CD4-positive, CD25-positive, alpha-beta regulatory T cell (primary cell): ENCODE results near the gene PYGO2. TPM values are rescaled to one million over a fixed set of nuclear protein-coding genes. Genes with fewer than 3 reads are reported as not detected.
"Not testable (repeated sequence)": the region's sequence is repeated elsewhere in the genome, so short reads cannot be mapped to it uniquely, and the experiment has no call there.

Experiments
- ATAC-seq, 2 donors: fragments of 150-1000 bp; cut with Tn5 transposase; one replicate each; pipeline ENCODE4 v1.10.0; 2021; ENCODE audit warnings: low read depth in 2 of 2, moderate number of reproducible peaks in 2 of 2, moderate library complexity in 1 of 2
- DNase-seq, 3 donors: peaks; one replicate each; pipeline versions ENCODE4 v3.0.0 to v3.0.0-alpha.2; 2012 to 2022; ENCODE audit warnings: mixed read lengths in 1 of 3
- H3K27ac ChIP-seq: one replicate; pipeline ENCODE4 v1.7.0; 2013; ENCODE audit warnings: mild to moderate bottlenecking, low read length; ENCODE audit not compliant: insufficient read depth, poor library complexity, severe bottlenecking
- H3K27me3 ChIP-seq: one replicate; pipeline ENCODE4 v1.7.0; 2013; ENCODE audit warnings: low read length; ENCODE audit not compliant: control insufficient read depth, insufficient read depth
- H3K36me3 ChIP-seq: one replicate; pipeline ENCODE4 v1.7.0; 2013; ENCODE audit warnings: mild to moderate bottlenecking, low read length, moderate library complexity; ENCODE audit not compliant: control insufficient read depth, insufficient read depth
- H3K4me1 ChIP-seq: 2 replicates; pipeline ENCODE4 v1.7.0; 2013; ENCODE audit warnings: mild to moderate bottlenecking, low read length; ENCODE audit not compliant: insufficient read depth, control insufficient read depth, poor library complexity, severe bottlenecking
- H3K4me3 ChIP-seq: one replicate; pipeline ENCODE4 v1.7.0; 2013; ENCODE audit warnings: low read depth, mild to moderate bottlenecking, low read length, moderate library complexity
- H3K9me3 ChIP-seq, 2 experiments: 1 replicate in 1 of 2; 2 replicates in 1 of 2; pipeline ENCODE4 v1.7.0; 2013; ENCODE audit warnings: low read length in 2 of 2, mild to moderate bottlenecking in 1 of 2, moderate library complexity in 1 of 2; ENCODE audit not compliant: control insufficient read depth in 2 of 2
- H3K27ac Mint-ChIP-seq, 3 donors: one replicate each; pipeline ENCODE4 v1.8.0; 2020 to 2022; ENCODE audit warnings: mild to moderate bottlenecking in 3 of 3, mixed read lengths in 3 of 3, moderate library complexity in 2 of 3
- H3K27me3 Mint-ChIP-seq: one replicate; pipeline ENCODE4 v1.8.0; 2022; ENCODE audit warnings: mild to moderate bottlenecking, mixed read lengths
- H3K36me3 Mint-ChIP-seq: one replicate; pipeline ENCODE4 v1.8.0; 2020; ENCODE audit warnings: mixed read lengths
- H3K4me1 Mint-ChIP-seq, 4 donors: one replicate each; pipeline ENCODE4 v1.8.0; 2020 to 2022; ENCODE audit warnings: mixed read lengths in 4 of 4, mild to moderate bottlenecking in 1 of 4
- H3K4me3 Mint-ChIP-seq, 4 donors: one replicate each; pipeline ENCODE4 v1.8.0; 2020 to 2022; ENCODE audit warnings: mild to moderate bottlenecking in 4 of 4, mixed read lengths in 4 of 4, moderate library complexity in 3 of 4
- H3K9me3 Mint-ChIP-seq, 7 donors: one replicate each; pipeline ENCODE4 v1.8.0; 2020 to 2022; ENCODE audit warnings: mixed read lengths in 7 of 7, mild to moderate bottlenecking in 3 of 7, moderate library complexity in 2 of 7
- polyA plus RNA-seq, 4 donors: library from polyadenylated mRNA; unstranded; fragments of 300-500 nt; fragmentation: Illumina TruSeq; gene quantifications; one replicate each; pipeline ENCODE4 v1.2.3, GENCODE V29; 2021
- total RNA-seq: library from RNA; stranded (reverse); gene quantifications from one replicate; pipeline ENCODE4 v1.2.3, GENCODE V29; 2022

The PYGO2 gene
- total and polyA plus RNA-seq, 5 donors from 2014 or later, result 30.2 to 47.3 (median 46.6) TPM

- Mint-ChIP-seq H3K27ac (no peak overlapping the region), H3K36me3 (peaks cover 12% of the 10 kb centered on the region), H3K9me3 (peaks cover 0 to 1% (median 0%) of the 10 kb centered on the region in 7 donors), H3K4me1 (no peaks in the 10 kb centered on the region), H3K4me3 (no peak overlapping the region), H3K27me3 (no peaks in the 10 kb centered on the region)
- ATAC-seq, result no peak
- H3K4me1 ChIP-seq, result no peaks in the 10 kb centered on the region
- H3K27me3 ChIP-seq, result no peaks in the 10 kb centered on the region
- H3K36me3 ChIP-seq, result no peaks in the 10 kb centered on the region
- DNase-seq, result no peak
- H3K4me3 ChIP-seq, result no peak overlapping the region
- H3K27ac ChIP-seq, result no peak overlapping the region
- no peaks in the 10 kb centered on the region for H3K9me3 ChIP-seq
Observed at GRCh38 chr1:154911691-154912550, 49.7 kb downstream of the PYGO2 start.

GRCh38 chr1:154910851-154911250 is 50.7 kb downstream of the PYGO2 start:
- Histone ChIP-seq H3K36me3 (no peaks in the 10 kb centered on the region), H3K27ac (no peak overlapping the region), H3K9me3 (no peaks in the 10 kb centered on the region), H3K4me1 (no peaks in the 10 kb centered on the region), H3K27me3 (no peaks in the 10 kb centered on the region), H3K4me3 (no peak overlapping the region)
- no peak for ATAC-seq
- Mint-ChIP-seq H3K4me3 (no peak overlapping the region), H3K27me3 (no peaks in the 10 kb centered on the region), H3K27ac (no peak overlapping the region), H3K36me3 (peaks cover 6% of the 10 kb centered on the region), H3K9me3 (peaks cover 0 to 1% (median 0%) of the 10 kb centered on the region in 7 donors), H3K4me1 (no peaks in the 10 kb centered on the region)
- DNase-seq, result no peak

GRCh38 chr1:154908937-154909336 is 52.6 kb downstream of the PYGO2 start:
- no peaks in the 10 kb centered on the region for H3K4me1 ChIP-seq
- Mint-ChIP-seq H3K27ac (no peak overlapping the region), H3K9me3 (no peaks in the 10 kb centered on the region), H3K4me3 (no peak overlapping the region), H3K27me3 (no peaks in the 10 kb centered on the region), H3K4me1 (no peaks in the 10 kb centered on the region), H3K36me3 (peaks cover 6% of the 10 kb centered on the region)
- no peaks in the 10 kb centered on the region for H3K36me3 ChIP-seq
- H3K9me3 ChIP-seq, result no peaks in the 10 kb centered on the region
- H3K27me3 ChIP-seq, result no peaks in the 10 kb centered on the region
- no peak overlapping the region for H3K4me3 ChIP-seq
- ATAC-seq (no peak), DNase-seq (no peak)
- H3K27ac ChIP-seq, result no peak overlapping the region

- H3K27ac Mint-ChIP-seq, H3K27me3 Mint-ChIP-seq, H3K4me3 Mint-ChIP-seq: not testable (repeated sequence)
Observed at GRCh38 chr1:154908129-154908528, 53.5 kb downstream of the PYGO2 start.

More at GRCh38 chr1:154908129-154908528, 53.5 kb downstream of the PYGO2 start:
- H3K4me3 ChIP-seq, DNase-seq, H3K9me3 ChIP-seq, H3K4me1 ChIP-seq, H3K9me3 Mint-ChIP-seq, H3K27me3 ChIP-seq, H3K4me1 Mint-ChIP-seq, ATAC-seq, H3K36me3 Mint-ChIP-seq, H3K27ac ChIP-seq, H3K36me3 ChIP-seq: not testable (repeated sequence)

Other genes with a start within 250 kb of the PYGO2 start
- gene KCNN3, start 91.5 kb downstream of the PYGO2 start, total RNA-seq, result 0.30 TPM
- gene KCNN3, start 91.5 kb downstream of the PYGO2 start, polyA plus RNA-seq, result not detected
- 19.1 TPM for gene PMVK, start 25.1 kb downstream of the PYGO2 start, total RNA-seq
- gene PMVK, start 25.1 kb downstream of the PYGO2 start, polyA plus RNA-seq, result 10 to 100 TPM; 49.3 to 76.9 (median 65.5) TPM
- 774 TPM for gene PBXIP1, start 5.7 kb downstream of the PYGO2 start, total RNA-seq
- gene PBXIP1, start 5.7 kb downstream of the PYGO2 start, polyA plus RNA-seq, result 100 to 1,000 TPM; 349 to 464 (median 399) TPM
- 71.3 TPM for gene SHC1, start 9.0 kb upstream of the PYGO2 start, total RNA-seq
- 10 to 100 TPM; 27.0 to 40.3 (median 30.3) TPM for gene SHC1, start 9.0 kb upstream of the PYGO2 start, polyA plus RNA-seq
- 8.5 TPM for gene CKS1B, start 12.9 kb upstream of the PYGO2 start, total RNA-seq
- 10 to 100 TPM; 51.3 to 60.0 (median 56.4) TPM for gene CKS1B, start 12.9 kb upstream of the PYGO2 start, polyA plus RNA-seq
- 39.1 TPM for gene FLAD1, start 21.6 kb upstream of the PYGO2 start, total RNA-seq
- gene FLAD1, start 21.6 kb upstream of the PYGO2 start, polyA plus RNA-seq, result 10 to 100 TPM; 41.0 to 60.3 (median 44.0) TPM
- gene LENEP, start 31.8 kb upstream of the PYGO2 start, total RNA-seq, result not detected
- not detected for gene LENEP, start 31.8 kb upstream of the PYGO2 start, polyA plus RNA-seq
- gene ZBTB7B, start 41.0 kb upstream of the PYGO2 start, total RNA-seq, result 68.0 TPM
- gene ZBTB7B, start 41.0 kb upstream of the PYGO2 start, polyA plus RNA-seq, result 1 to 10 TPM; 3.7 to 6.5 (median 5.3) TPM
- 1.4 TPM for gene DCST2, start 72.0 kb upstream of the PYGO2 start, total RNA-seq
- not detected for gene DCST2, start 72.0 kb upstream of the PYGO2 start, polyA plus RNA-seq
- gene DCST1, start 72.0 kb upstream of the PYGO2 start, total RNA-seq, result 0.32 TPM
- not detected for gene DCST1, start 72.0 kb upstream of the PYGO2 start, polyA plus RNA-seq
- 31.5 TPM for gene ADAM15, start 89.5 kb upstream of the PYGO2 start, total RNA-seq
- gene ADAM15, start 89.5 kb upstream of the PYGO2 start, polyA plus RNA-seq, result 10 to 100 TPM in 3 of 4 donors, 1 to 10 TPM in 1; 9.8 to 24.7 (median 17.2) TPM
- 6.1 TPM for gene EFNA4, start 102.0 kb upstream of the PYGO2 start, total RNA-seq
- gene EFNA4, start 102.0 kb upstream of the PYGO2 start, polyA plus RNA-seq, result 1 to 10 TPM; 2.5 to 5.9 (median 4.2) TPM
- 0.52 TPM for gene EFNA3, start 117.1 kb upstream of the PYGO2 start, total RNA-seq
- 1 to 10 TPM in 1 of 4 donors, under 1 TPM in 3; 0.42 to 1.2 (median 0.69) TPM for gene EFNA3, start 117.1 kb upstream of the PYGO2 start, polyA plus RNA-seq
- gene EFNA1, start 166.1 kb upstream of the PYGO2 start, total RNA-seq, result 0.30 TPM
- 1 to 10 TPM; 1.4 to 6.8 (median 3.3) TPM for gene EFNA1, start 166.1 kb upstream of the PYGO2 start, polyA plus RNA-seq
- 24.1 TPM for gene SLC50A1, start 174.1 kb upstream of the PYGO2 start, total RNA-seq
- 10 to 100 TPM; 45.1 to 59.3 (median 46.0) TPM for gene SLC50A1, start 174.1 kb upstream of the PYGO2 start, polyA plus RNA-seq
- 28.1 TPM for gene DPM3, start 178.7 kb upstream of the PYGO2 start, total RNA-seq
- gene DPM3, start 178.7 kb upstream of the PYGO2 start, polyA plus RNA-seq, result 100 to 1,000 TPM in 3 of 4 donors, 10 to 100 TPM in 1; 98.3 to 116 (median 101) TPM
- gene KRTCAP2, start 211.5 kb upstream of the PYGO2 start, total RNA-seq, result 122 TPM
- 100 to 1,000 TPM; 468 to 537 (median 507) TPM for gene KRTCAP2, start 211.5 kb upstream of the PYGO2 start, polyA plus RNA-seq
- 6.1 TPM for gene TRIM46, start 212.1 kb upstream of the PYGO2 start, total RNA-seq
- gene TRIM46, start 212.1 kb upstream of the PYGO2 start, polyA plus RNA-seq, result 1 to 10 TPM in 2 of 4 donors, under 1 TPM in 2; 0.44 to 1.6 (median 0.78) TPM
- 18.4 TPM for gene THBS3, start 246.1 kb upstream of the PYGO2 start, total RNA-seq
- 1 to 10 TPM; 2.7 to 4.1 (median 3.7) TPM for gene THBS3, start 246.1 kb upstream of the PYGO2 start, polyA plus RNA-seq
- 18.4 TPM for gene MTX1, start 246.9 kb upstream of the PYGO2 start, total RNA-seq
- 10 to 100 TPM; 44.3 to 52.2 (median 49.0) TPM for gene MTX1, start 246.9 kb upstream of the PYGO2 start, polyA plus RNA-seq